Neural cell (in vitro differentiated cells): ENCODE results near the gene BTBD7.

ENCODE experiments used
- CTCF ChIP-seq: fragments of 450-650 bp; IDR thresholded peaks from 2 replicates; pipeline ENCODE4 v1.5.1; 2014; ENCODE audit warnings: antibody characterized with exemption, mild to moderate bottlenecking, moderate library complexity; ENCODE audit not compliant: poor library complexity, severe bottlenecking
- EZH2 ChIP-seq: fragments of 200-600, 300-800 bp; shearing (Covaris generic), sonication (generic); IDR thresholded peaks from 2 replicates; pipeline ENCODE4 v1.6.1; 2014; ENCODE audit warnings: antibody characterized with exemption, low read length, borderline replicate concordance, mild to moderate bottlenecking; ENCODE audit not compliant: insufficient read depth, poor library complexity, severe bottlenecking
- POLR2AphosphoS5 ChIP-seq: IDR thresholded peaks from 2 replicates; pipeline ENCODE4 v1.6.1; 2012
- RAD21 ChIP-seq: fragments of 450-650 bp; conservative IDR thresholded peaks from 2 replicates; pipeline ENCODE4 v1.6.1; 2014; ENCODE audit warnings: antibody characterized with exemption, mild to moderate bottlenecking, moderate library complexity
- SMC3 ChIP-seq: fragments of 450-650 bp; conservative IDR thresholded peaks from 2 replicates; pipeline ENCODE4 v1.6.1; 2014; ENCODE audit warnings: antibody characterized with exemption, mild to moderate bottlenecking, moderate library complexity; ENCODE audit not compliant: poor library complexity

GRCh38 chr14:93249128-93249831, 83.6 kb downstream of the BTBD7 start:
- TF ChIP-seq POLR2AphosphoS5 (no peak), RAD21 (no peak), CTCF (no peak), SMC3 (no peak), EZH2 (no peak)
